Lower leg skin (tissue), 3 donors: Measurements from ENCODE around the gene ETV2.

Experiments used
- POLR2A ChIP-seq, 2 donors: fragments of 450-650 bp; IDR thresholded peaks; one replicate each; pipeline ENCODE4 v1.6.1; 2016 to 2017; ENCODE audit warnings: antibody characterized with exemption in 2 of 2, mild to moderate bottlenecking in 1 of 2, moderate library complexity in 1 of 2
- TF ChIP-seq, protein P1 (sequence below), 3 donors: fragments of 450-650 bp; IDR thresholded peaks; one replicate each; pipeline ENCODE4 v1.5.1; 2016; ENCODE audit warnings: antibody characterized with exemption in 3 of 3, mild to moderate bottlenecking in 3 of 3, moderate library complexity in 2 of 3

GRCh38 chr19:35633727-35634440 is 7.7 kb upstream of the ETV2 start:
- TF ChIP-seq, protein P1, sequence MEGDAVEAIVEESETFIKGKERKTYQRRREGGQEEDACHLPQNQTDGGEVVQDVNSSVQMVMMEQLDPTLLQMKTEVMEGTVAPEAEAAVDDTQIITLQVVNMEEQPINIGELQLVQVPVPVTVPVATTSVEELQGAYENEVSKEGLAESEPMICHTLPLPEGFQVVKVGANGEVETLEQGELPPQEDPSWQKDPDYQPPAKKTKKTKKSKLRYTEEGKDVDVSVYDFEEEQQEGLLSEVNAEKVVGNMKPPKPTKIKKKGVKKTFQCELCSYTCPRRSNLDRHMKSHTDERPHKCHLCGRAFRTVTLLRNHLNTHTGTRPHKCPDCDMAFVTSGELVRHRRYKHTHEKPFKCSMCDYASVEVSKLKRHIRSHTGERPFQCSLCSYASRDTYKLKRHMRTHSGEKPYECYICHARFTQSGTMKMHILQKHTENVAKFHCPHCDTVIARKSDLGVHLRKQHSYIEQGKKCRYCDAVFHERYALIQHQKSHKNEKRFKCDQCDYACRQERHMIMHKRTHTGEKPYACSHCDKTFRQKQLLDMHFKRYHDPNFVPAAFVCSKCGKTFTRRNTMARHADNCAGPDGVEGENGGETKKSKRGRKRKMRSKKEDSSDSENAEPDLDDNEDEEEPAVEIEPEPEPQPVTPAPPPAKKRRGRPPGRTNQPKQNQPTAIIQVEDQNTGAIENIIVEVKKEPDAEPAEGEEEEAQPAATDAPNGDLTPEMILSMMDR (IDR thresholded peaks at IDR 0.05): no peak
- no peak for TF ChIP-seq POLR2A (IDR thresholded peaks at IDR 0.05)
